Measurements from ENCODE around the gene TTC7B.

DNA sequence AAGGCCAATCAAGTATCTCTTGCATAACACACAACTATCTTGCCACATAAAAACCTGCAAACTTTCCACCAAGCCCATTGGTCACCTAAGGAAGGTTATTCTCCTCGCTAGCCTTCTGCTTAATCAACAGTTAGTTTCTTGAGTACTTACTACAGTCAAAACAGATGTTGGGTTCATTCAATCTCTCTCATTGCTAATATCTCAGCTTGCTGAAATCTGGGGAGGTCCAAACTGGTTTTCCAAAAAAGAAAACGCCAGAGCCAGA lies 74.6 kb downstream of the TTC7B start:
- TF ChIP-seq, protein P1, sequence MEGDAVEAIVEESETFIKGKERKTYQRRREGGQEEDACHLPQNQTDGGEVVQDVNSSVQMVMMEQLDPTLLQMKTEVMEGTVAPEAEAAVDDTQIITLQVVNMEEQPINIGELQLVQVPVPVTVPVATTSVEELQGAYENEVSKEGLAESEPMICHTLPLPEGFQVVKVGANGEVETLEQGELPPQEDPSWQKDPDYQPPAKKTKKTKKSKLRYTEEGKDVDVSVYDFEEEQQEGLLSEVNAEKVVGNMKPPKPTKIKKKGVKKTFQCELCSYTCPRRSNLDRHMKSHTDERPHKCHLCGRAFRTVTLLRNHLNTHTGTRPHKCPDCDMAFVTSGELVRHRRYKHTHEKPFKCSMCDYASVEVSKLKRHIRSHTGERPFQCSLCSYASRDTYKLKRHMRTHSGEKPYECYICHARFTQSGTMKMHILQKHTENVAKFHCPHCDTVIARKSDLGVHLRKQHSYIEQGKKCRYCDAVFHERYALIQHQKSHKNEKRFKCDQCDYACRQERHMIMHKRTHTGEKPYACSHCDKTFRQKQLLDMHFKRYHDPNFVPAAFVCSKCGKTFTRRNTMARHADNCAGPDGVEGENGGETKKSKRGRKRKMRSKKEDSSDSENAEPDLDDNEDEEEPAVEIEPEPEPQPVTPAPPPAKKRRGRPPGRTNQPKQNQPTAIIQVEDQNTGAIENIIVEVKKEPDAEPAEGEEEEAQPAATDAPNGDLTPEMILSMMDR (optimal IDR thresholded peaks at IDR 0.05 in 1 of 3, IDR thresholded peaks at IDR 0.05 in 1 of 3, conservative IDR thresholded peaks at IDR 0.05 in 1 of 3; ENCODE audit: extremely low read depth in 1 of 3, insufficient read depth in 2 of 3, low read length in 3 of 3), result no peak
- no peak for TF ChIP-seq EZH2 (IDR thresholded peaks at IDR 0.05; ENCODE audit: low read length)

Measured in keratinocyte (primary cell).